ENCODE results near the gene CHD3.

DNA sequence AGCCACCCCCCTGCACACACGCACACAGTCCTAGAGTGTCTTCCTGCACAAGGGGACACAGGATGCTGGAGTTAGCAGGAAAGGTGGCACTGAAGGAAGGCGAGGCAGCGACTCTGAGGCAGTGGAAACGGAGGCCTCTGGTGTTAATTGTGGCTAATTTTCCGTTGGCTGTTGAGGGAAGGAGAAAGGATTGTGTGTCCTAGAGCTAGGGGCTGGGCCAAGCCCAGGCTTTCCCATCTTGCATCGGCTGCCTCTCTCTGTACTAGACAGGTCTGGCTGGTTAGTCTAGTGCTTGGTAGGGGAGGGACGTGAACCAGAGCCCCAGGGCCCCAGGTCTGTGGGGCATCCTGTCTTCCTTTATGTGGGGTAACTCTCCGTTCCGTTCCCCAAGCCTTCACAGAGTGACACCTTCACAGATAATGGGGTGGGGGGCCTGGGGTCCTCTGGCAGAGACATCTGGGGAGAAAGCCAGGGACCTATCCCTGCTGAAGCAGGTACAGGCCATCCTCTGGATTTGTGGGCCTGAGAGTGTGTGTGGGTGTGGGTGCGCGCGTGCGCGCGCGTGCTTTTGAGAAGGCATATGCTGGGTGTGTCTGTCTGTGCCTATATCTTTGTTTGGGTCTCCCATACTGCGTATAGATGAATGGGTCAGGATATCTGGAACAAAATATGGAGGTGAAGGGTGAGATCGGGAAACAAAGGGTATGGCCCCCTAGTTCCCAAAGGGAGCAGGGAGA lies at the start of gene CHD3:
- no peak for TF ChIP-seq POLR2AphosphoS5 (IDR thresholded peaks at IDR 0.05; ENCODE audit: insufficient read depth in 1 of 2, low read depth in 1 of 2)
- TF ChIP-seq, protein P1, sequence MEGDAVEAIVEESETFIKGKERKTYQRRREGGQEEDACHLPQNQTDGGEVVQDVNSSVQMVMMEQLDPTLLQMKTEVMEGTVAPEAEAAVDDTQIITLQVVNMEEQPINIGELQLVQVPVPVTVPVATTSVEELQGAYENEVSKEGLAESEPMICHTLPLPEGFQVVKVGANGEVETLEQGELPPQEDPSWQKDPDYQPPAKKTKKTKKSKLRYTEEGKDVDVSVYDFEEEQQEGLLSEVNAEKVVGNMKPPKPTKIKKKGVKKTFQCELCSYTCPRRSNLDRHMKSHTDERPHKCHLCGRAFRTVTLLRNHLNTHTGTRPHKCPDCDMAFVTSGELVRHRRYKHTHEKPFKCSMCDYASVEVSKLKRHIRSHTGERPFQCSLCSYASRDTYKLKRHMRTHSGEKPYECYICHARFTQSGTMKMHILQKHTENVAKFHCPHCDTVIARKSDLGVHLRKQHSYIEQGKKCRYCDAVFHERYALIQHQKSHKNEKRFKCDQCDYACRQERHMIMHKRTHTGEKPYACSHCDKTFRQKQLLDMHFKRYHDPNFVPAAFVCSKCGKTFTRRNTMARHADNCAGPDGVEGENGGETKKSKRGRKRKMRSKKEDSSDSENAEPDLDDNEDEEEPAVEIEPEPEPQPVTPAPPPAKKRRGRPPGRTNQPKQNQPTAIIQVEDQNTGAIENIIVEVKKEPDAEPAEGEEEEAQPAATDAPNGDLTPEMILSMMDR (IDR thresholded peaks at IDR 0.05) = no peak

Data from vagina (tissue), 2 donors.